SKM-1 treated with dmso at 0.1 percent for 144 hours (cell line): Measurements from ENCODE around the gene KCND2.

Experiments used
- DNase-seq: peaks from one replicate; lab custom pipeline; 2025; ENCODE audit not compliant: unreplicated experiment; lab: John Stamatoyannopoulos, UW

Gene KCND2

DNA sequence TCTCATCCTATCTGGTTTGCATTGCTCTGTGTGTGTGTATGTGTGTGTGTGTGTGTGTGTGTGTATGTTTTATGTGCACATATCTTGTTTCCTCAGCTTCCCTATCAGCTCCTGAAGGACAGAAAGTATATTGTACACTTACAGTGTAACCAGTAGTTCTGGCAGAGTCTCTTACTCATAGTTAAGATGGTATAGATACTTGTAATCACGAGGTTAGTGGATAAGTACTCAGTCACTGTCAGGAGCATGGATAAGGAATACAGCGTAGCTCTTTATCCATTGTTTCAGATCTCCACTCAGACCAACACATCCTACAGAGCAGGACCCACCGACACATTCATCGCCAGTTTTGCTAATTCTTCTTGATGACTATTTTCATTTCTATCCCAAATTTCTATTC, 309.9 kb downstream of the KCND2 start:
- no peak for DNase-seq

DNA sequence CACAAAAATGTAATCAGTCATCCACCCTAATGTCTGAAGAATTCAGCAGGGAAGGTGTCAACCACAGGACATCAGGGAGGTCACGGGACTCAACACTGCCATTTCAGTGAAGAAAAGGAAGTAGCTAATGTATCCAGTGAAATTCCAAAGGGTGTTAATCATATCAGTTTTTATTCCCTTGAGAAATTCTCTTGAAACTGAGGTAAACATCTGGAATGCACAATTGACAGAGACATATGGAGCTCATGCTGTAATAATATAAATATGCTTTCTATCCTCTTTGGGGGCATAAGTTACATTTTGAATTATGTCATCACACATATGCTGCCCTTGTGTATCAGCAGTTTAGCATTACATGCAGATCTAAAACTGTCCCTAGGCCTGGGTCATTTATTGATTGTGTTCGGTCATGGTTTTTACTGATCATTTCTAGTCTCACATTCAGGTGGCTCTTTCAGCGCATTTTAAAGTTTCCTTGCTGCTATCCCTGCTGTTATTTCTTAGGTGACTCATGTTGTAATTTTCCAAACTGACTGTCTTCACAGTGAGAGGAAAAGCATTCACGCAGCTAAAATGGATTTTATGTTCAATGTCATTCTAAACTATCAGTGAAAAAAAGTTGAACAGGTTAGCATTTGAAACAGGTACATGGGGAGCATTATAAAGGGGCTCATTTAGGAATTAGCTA, 311.1 kb downstream of the KCND2 start:
- DNase-seq = no peak

DNA sequence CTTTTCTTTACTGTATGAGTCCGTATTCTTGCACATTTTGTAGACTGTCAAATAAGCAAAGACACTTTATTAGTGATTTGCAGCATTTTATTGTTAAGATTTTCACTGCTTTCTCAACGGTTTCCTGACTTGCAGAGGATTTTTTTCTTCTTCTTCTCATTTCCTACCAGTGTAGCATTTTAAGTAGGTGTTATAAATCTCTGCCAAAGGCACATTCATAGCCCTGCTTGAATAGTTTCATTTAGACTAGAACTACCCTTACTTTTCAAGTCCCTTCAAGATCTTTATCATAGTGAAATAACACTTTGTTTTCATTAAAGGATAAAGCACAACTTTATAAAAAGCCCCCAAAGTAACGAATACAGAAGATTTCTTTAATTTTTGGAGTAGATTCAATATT, 313.6 kb downstream of the KCND2 start:
- DNase-seq = no peak

DNA sequence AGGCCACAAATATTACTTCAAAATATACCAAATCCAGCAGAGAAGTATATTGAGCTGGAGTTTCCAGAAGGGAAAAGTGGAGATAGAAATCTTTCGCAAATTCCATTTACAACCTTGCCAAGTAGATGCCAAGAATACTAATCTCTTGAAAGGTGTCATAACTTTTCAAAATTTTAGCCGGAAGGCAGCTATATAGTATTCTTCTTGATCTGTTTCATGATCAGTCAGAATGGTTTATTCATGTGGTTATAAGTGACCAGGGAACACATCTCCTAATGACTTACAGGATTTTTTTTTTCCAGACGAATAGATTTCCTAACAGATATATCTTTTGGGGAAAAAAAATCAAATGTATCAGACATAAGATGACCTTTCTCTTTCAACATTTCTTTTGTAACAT, 314.3 kb downstream of the KCND2 start:
- DNase-seq = no peak

DNA sequence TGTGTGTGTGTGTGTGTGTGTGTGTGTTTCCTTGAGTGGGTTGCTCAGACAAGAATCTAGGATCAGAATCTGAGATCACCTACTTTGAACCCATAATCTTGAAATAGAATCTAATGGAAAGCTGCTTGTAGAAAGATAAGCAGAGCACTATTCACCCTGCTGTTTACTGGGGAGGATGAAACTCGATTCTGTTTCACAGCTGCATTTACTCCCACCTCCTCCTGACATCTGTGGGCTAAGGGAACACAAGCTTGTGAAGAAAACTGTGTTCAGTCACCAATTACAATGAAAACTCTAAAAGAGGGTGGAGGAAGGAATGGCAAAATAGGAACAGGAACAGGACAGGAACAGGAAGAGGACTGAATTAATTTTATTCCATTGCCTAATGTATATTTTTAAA, 315.4 kb downstream of the KCND2 start:
- DNase-seq = no peak

DNA sequence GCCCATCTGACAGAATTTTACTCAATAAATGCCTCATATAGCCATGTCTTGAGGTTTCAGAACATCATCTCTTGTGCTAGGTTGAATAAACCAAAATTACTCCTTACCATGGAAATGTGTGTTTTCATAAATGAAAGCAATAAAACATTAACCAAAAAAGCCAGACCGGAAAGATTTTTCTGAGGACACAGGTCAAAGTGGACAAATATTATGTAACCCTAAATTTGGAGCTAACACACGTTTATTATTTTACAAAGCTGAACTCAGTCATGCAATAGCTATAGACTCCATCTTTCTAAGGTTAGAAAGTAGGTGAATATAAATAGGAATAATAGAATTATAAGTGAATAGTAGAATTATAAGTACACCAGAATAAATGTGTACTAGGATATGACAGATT, 315.9 kb downstream of the KCND2 start:
- DNase-seq = no peak

DNA sequence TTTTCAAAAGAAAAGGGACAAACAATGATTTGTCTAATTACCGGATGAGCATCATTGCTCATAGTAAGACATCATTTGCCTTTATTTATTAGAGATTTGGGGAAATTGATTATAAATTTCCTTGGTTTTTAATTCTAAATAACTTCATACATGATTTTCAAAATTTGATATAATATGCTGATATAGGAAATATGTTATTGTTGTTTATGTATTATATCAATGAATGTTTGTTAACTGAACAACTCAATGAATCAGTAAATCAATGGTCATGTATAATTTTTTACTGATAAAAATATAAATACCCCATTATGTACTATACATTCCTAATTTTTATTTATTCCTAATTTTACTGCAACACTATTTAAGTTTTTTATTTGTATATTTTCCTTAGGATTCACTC, 327.6 kb downstream of the KCND2 start:
- no peak for DNase-seq

DNA sequence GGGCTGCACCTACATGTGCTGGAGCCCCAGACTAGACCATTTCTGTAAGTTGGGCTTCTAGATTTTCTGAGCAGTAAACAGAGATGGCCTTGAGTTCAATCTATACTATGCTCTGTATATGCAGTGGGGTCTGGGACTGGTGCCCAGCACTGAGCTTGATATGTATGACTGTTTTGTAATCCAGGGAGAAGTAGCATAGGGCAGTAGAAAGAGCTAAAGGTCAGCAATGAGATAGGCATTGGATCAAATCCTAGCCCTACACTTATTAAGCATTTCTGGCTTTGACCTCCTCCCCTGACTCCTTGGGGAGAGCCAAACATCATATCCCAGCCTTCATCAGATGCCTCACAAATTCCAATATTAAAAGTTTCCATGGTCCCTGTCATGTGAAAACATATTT, 330.4 kb downstream of the KCND2 start:
- DNase-seq = no peak

DNA sequence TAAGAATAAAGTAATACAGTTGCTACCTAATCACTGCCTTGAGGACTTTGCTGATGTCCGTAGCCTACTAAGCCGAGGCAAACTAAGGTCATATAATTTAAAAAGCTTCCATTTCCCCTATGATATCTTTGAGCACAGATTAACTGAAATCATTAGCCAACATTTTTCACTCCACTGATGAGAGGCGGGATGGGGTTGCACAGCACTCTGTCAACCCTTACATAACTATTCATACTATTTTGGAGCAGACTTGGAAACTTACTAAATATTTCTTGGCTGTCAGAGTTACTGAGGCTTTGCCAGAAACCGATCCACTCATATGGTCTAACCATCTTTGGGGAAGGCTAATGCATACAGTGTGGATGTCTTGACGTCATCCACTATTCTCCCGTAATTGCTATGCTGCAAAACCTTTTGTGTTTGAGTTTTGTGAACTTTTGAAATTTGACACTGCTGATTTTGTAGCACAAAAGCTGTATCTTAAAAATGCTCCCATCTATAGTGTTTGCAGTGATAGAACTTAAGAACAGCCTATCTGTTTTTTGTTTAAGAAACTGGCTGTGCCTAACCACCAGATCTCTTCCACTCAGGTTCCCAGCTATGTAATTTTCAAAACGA, 336.3 kb downstream of the KCND2 start:
- no peak for DNase-seq

DNA sequence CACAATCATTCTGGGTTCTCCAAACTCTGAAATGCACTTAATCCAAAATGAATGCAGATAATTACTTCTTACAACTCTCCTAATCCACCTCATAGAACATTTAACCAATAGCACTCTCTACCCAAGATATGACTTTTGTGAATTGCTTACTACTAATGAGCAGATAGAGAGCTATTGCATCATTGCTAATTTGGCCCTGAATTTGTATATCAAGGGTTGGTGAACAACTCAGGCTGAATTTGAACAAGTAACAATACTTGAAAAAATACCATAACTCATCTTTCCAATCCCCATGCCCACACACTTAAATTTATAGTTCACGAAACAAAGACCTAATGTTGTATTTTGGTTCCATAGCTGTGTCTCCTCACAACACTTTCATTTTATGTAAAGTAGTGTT, 339.0 kb downstream of the KCND2 start:
- no peak for DNase-seq

DNA sequence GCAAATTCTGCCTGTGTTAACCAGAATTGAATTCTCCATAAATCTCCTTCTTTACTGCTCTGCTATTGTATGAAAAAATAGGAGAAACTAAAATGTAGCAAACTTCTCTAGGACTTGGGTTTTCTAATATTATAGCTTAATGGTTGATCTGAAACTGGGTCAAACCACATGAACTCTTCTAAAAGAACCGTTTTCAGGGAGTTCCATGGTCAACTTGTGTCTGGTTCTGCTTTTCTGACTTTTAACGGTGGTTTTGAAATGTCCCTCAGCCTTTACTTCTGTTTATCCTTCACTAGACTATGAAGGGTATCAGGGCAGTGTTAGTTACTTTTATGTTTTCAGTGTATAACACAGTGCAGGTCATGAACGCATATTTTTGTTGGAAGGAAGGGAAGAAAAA, 342.7 kb downstream of the KCND2 start:
- DNase-seq = peak; percentile 53

GRCh38 chr7:120617275-120617674, 344.3 kb downstream of the KCND2 start:
- no peak for DNase-seq

GRCh38 chr7:120628251-120628650, 355.3 kb downstream of the KCND2 start:
- no peak for DNase-seq

DNA sequence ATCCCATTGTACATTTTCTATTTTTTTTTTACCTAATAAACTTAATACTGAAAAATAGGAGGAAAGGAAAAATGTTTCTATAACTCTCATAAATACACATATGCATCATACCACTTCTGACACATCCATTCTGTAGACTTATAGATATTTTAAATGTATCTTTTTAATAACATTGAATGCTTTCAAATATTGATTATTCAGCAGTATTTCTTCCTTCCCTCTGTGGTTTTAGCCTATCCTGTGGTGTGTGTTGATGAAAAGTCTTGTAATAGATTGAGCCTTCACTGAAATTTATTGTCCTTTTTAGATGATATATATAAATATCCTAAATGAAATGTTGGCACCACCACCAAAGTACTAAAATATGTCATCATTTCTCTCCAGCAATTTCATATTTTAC, 366.9 kb downstream of the KCND2 start:
- DNase-seq = no peak

DNA sequence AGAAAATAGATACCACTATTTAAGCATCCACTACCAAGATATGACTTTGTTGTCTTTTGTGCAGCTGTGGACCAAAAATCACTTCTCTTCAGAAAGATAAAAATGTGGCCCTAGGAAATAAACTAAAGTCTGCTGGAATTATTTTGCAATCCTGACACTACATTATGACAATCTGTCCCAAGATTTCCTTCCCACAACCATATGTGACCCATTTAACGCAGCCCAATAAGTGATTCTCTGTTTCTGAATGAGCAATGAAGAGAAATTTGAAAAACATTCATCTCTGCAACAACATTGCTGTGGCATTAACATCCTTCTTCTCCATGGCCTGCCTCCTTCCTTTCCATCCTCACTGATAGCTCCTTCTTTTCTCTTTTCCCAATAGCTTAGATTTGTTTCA, 373.0 kb downstream of the KCND2 start:
- DNase-seq = no peak

DNA sequence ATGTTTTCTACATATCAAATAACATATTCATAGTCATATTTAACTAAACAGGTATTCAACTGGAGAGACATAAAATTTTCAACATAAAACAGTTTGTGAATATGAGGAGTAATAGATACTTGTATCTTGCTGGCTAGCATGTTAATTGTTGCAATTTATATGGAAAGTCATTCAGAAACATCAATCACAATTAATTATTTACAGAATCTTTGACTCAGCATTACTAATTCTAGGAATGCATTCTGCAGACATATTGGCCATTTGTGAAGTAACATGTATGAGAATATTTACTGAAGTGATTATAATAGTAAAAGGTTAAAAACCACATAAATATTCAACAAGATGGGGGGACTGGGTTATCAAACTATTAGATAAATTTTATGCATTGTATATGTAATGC, 381.3 kb downstream of the KCND2 start:
- no peak for DNase-seq

- no peak for DNase-seq
Measured at GRCh38 chr7:120658516-120658915, 385.5 kb downstream of the KCND2 start.

DNA sequence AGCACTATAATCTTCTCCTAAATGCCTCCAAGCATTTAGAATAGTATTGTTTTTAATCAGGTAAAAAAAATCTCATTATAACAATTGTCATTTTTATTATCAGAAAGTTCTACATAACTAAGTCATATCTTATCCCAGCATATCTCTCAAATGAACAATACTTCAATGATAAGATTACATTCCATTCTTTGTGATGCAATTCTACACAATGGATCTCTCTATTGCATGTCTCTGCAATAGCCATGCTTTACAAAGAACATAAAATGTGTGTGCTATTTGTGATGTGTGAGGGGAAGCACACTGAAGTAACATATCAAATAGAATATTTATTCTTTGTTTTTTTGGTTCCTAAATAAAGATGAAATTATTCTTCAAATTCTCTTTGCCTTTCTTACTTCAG, 389.3 kb downstream of the KCND2 start:
- DNase-seq = no peak

DNA sequence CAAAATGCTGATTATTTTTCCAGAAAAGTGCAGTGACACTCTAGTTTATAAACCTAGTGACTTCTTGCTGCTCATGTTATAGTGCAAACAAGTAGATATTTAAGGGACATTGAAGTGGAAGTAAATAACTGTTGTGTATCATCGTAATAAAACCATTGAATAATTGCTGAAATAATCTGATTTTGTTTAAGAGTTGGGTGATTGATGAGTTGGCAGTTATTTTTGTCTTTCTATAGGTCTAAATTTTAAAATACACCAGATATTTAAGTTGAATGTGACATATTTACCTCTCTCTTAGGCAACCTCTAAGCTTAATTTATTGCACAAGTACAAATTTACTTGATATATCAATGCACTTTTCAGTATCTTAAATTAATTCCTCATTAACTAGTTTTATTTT, 392.1 kb downstream of the KCND2 start:
- no peak for DNase-seq

- DNase-seq = no peak
Measured at GRCh38 chr7:120675076-120675475, 402.1 kb downstream of the KCND2 start.

DNA sequence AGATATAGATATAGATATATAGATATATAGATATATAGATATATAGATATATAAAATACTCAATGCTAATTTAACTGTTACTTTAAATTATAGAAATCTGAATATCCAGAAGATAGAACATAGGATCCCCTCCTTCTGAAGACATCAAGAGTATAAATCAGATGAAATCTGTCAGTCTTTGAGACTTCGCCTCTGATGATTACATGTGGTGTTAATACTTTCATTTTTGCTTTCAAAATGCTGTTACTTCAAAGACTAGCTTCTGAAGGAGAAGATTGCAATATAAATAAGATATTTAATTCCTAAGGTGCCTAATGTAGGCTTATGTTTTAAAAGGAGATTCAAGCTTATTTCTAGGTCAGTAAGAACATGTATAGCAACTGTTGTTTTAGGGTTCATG, 404.6 kb downstream of the KCND2 start:
- DNase-seq = no peak

DNA sequence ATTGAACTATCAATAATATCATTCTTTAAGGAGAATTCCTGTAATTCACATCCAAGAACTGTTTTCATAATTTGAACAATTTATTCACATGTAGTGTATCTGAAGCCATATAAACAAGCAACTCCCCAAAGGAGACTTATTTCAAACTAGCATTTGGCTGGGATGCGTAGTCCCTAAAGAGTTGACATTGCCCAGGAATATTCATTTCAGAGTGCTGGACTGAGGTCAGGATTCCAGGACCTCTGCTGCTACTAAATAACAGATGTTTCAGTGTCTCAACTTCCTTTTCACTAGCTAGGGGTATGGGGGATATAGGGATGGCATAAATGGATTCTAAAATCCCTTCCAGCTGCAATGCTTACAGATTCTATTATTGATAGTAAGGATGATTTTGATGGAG, 408.0 kb downstream of the KCND2 start:
- DNase-seq = no peak

- no peak for DNase-seq
Measured at GRCh38 chr7:120684463-120684862, 411.5 kb downstream of the KCND2 start.
